Mesothelial cell of epicardium (in vitro differentiated cells): Measurements from ENCODE around the gene TH. TPM values are rescaled to one million over a fixed set of nuclear protein-coding genes. Genes with fewer than 3 reads are reported as not detected.

Experiments used
- DNase-seq, 2 experiments: peaks; one replicate each; pipeline ENCODE4 v3.0.0; 2021; ENCODE audit warnings: low spot score in 2 of 2; ENCODE audit not compliant: unreplicated experiment in 2 of 2
- H3K27ac Mint-ChIP-seq: 2 replicates; pipeline ENCODE4 v1.8.0; 2021; ENCODE audit warnings: mixed read lengths
- H3K27me3 Mint-ChIP-seq: 2 replicates; pipeline ENCODE4 v1.8.0; 2021; ENCODE audit warnings: low read depth, mixed read lengths
- H3K36me3 Mint-ChIP-seq: 2 replicates; pipeline ENCODE4 v1.8.0; 2021; ENCODE audit warnings: mixed read lengths
- H3K4me1 Mint-ChIP-seq: 2 replicates; pipeline ENCODE4 v1.8.0; 2021; ENCODE audit warnings: mixed read lengths
- H3K4me3 Mint-ChIP-seq: 2 replicates; pipeline ENCODE4 v1.8.0; 2021; ENCODE audit warnings: mild to moderate bottlenecking, moderate library complexity, mixed read lengths
- H3K9me3 Mint-ChIP-seq: 2 replicates; pipeline ENCODE4 v1.8.0; 2021; ENCODE audit warnings: mixed read lengths
- total RNA-seq: library from RNA; stranded (reverse); gene quantifications from 3 replicates; pipeline ENCODE4 v1.2.1, GENCODE V29; 2021
- TF ChIP-seq, protein P1 (sequence below): fragments of 200-600 bp; sonication (generic); IDR thresholded peaks from one replicate; pipeline ENCODE4 v1.5.0; 2021; ENCODE audit warnings: antibody characterized with exemption; ENCODE audit not compliant: unreplicated experiment

The TH gene
- total RNA-seq, 1 donor from 2014 or later: 1.4 TPM

DNA sequence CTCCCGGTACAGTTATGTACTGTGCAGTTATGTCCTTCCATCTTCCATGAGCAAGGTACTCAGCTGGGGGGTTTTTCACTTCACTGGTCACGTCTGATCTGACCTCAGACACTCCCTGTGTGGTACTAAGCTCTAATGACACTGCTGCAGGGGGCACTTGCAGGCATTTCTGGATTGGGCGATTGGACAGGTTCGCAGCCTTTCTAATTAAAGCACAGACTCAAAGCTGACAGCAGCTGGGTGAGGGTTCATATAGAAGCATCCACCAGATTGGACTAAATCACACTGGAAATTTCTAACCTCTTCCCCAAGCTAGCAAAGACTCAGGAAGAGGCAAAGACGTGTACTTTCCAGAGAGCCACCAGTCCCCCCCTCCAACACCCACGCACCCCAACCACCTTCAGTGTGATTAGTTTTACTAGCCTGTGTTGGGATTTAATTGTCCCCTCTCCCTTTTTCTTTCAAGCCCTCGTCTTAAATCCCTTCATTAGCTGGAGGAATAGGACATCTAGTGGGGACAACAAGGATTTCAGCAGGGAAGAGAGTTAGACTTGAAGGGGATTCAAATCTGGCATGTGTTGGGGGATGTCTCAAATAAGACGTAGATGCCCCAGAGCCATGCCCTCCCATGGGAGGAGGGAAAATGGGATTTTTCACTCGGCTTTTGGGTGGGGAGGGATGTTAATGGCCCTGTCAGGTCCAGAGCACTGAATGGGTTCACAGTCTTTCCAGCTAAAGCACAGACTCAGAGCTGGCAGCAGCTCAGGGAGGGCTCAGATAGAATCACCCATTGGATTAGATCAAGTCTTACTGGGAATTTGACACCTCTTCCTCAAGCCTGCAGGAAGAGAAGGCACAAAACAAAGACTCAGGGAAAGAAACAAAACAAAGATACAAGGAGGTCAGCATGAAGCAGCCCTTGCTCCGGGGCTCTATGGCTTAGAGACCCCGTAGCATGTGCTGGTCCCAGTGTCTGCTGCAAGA is 21.5 kb downstream of the TH start:
- no peak for DNase-seq
- peaks cover 6% of the 10 kb centered on the region for H3K36me3 Mint-ChIP-seq
- H3K27ac Mint-ChIP-seq: peak overlapping the region; percentile 53
- H3K4me3 Mint-ChIP-seq: no peak overlapping the region
- H3K9me3 Mint-ChIP-seq: no peaks in the 10 kb centered on the region
- peaks cover 58% of the 10 kb centered on the region for H3K27me3 Mint-ChIP-seq
- peaks cover 26% of the 10 kb centered on the region for H3K4me1 Mint-ChIP-seq
- TF ChIP-seq, protein P1, sequence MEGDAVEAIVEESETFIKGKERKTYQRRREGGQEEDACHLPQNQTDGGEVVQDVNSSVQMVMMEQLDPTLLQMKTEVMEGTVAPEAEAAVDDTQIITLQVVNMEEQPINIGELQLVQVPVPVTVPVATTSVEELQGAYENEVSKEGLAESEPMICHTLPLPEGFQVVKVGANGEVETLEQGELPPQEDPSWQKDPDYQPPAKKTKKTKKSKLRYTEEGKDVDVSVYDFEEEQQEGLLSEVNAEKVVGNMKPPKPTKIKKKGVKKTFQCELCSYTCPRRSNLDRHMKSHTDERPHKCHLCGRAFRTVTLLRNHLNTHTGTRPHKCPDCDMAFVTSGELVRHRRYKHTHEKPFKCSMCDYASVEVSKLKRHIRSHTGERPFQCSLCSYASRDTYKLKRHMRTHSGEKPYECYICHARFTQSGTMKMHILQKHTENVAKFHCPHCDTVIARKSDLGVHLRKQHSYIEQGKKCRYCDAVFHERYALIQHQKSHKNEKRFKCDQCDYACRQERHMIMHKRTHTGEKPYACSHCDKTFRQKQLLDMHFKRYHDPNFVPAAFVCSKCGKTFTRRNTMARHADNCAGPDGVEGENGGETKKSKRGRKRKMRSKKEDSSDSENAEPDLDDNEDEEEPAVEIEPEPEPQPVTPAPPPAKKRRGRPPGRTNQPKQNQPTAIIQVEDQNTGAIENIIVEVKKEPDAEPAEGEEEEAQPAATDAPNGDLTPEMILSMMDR: peak; percentile 40

DNA sequence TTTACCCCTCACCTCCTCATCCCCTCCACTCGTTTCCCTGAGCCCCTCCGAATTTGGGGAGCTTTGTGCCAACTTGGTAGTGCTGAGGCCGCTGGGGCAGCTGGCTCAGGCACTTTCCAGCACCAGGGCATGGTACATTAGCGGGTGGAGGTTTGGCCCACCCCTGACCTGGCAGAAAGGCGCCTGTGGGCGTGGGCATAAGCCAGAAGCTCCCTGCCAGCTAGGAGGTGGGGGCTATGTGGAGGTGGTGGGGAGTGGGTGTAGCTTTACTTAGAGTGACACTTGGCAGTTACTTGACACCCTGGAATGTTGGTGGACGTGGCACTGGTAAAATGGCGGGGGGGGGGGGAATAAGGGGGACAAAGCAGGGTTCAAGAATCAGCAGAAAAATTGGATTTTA is 22.2 kb downstream of the TH start:
- Mint-ChIP-seq H3K27ac (no peak overlapping the region), H3K4me3 (no peak overlapping the region), H3K9me3 (no peaks in the 10 kb centered on the region), H3K4me1 (peaks cover 26% of the 10 kb centered on the region), H3K36me3 (peaks cover 6% of the 10 kb centered on the region), H3K27me3 (peaks cover 65% of the 10 kb centered on the region)
- TF ChIP-seq, protein P1: no peak
- no peak for DNase-seq

DNA sequence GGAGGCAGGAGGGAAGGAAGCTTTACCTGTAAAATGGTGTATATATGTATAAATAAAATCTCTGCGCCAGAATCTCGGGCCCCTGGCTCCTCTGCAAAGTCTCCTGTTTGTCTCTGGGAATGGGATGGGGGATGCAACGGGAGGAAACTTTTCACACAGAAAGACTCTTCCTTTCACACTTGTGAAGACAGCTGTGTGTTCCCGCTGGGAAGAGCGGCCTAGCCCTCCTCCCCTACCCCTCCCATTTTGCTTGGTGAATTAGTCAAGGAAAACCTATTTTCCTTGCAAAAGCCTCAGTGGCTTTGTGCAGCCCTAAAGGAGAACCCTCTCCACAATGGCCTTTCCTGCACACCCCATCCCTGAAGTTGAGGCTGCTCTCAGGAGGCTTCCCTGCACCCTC is 23.0 kb downstream of the TH start:
- Mint-ChIP-seq H3K4me3 (no peak overlapping the region), H3K27me3 (peaks cover 71% of the 10 kb centered on the region), H3K4me1 (peaks cover 26% of the 10 kb centered on the region), H3K27ac (no peak overlapping the region), H3K9me3 (no peaks in the 10 kb centered on the region), H3K36me3 (peaks cover 6% of the 10 kb centered on the region)
- TF ChIP-seq, protein P1: no peak
- no peak for DNase-seq

DNA sequence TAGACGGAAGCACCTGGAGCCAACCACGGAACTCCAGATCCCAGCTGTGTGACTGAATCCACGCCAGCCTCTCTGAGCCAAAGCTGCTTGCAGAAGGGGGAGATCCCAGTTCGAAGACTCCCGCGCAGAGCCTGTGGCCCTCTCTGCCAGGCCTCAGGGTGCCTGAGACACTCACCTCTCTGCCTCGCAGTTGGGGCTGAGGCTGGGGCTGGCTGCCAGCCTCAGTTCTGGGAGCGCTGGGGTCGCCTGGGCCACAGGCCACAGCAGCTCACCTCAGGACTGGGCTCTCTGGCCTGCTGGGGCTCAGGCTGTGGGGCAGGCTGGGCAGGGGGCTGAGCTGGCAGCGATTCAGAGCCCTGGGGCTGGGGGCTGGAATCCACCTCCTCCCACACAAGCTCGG is 24.2 kb downstream of the TH start:
- TF ChIP-seq, protein P1: no peak
- H3K36me3 Mint-ChIP-seq: peaks cover 6% of the 10 kb centered on the region
- no peaks in the 10 kb centered on the region for H3K9me3 Mint-ChIP-seq
- peaks cover 34% of the 10 kb centered on the region for H3K4me1 Mint-ChIP-seq
- no peak overlapping the region for H3K4me3 Mint-ChIP-seq
- no peak overlapping the region for H3K27ac Mint-ChIP-seq
- DNase-seq: no peak
- H3K27me3 Mint-ChIP-seq: peaks cover 83% of the 10 kb centered on the region

DNA sequence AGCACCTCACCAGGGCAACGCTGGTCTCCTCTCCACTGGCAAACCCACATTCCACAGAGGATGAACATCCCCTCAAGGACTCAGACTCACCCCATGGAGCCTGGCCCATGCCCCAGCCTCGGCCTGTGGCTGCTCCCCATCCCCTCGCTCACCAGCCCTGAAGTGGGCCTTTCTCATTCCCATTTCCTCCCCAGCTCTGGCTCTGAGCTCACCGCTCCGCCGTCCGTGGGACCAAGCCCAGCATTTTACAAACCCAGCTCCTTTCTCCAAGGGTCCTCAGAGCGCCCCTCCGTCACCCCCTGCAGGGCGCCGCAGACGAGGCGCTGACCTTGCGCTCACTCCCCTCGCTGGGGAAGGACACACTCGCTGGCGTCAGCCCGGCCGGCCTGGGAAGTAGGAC is 25.6 kb downstream of the TH start:
- peaks cover 36% of the 10 kb centered on the region for H3K4me1 Mint-ChIP-seq
- peak overlapping the region; percentile 25 for H3K27ac Mint-ChIP-seq
- TF ChIP-seq, protein P1: no peak
- H3K9me3 Mint-ChIP-seq: no peaks in the 10 kb centered on the region
- H3K36me3 Mint-ChIP-seq: peaks cover 6% of the 10 kb centered on the region
- no peak for DNase-seq
- peaks cover 91% of the 10 kb centered on the region for H3K27me3 Mint-ChIP-seq
- peak overlapping the region; percentile 33 for H3K4me3 Mint-ChIP-seq
